ENCODE measurements around the gene SLC46A1. TPM values are rescaled to one million over a fixed set of nuclear protein-coding genes. Genes with fewer than 3 reads are reported as not detected.

Gene SLC46A1
- total and polyA plus RNA-seq, 2 of the 13 experiments (the other 11 are each of a cell fraction or from before 2014, with no cell fraction given), result 19.6 to 22.6 TPM

GRCh38 chr17:28390563-28390962, 15.4 kb downstream of the SLC46A1 start:
- ATAC-seq, result no peak
- Histone ChIP-seq H3K27me3 (ENCODE audit: control insufficient read depth in 1 of 2, insufficient read depth in 2 of 2, low read length in 2 of 2) (no peaks in the 10 kb centered on the region), H3K4me1 (ENCODE audit: insufficient read depth, low read length) (no peaks in the 10 kb centered on the region), H3K27ac (ENCODE audit: extremely low read length, insufficient read depth, low read length) (no peak overlapping the region), H2AFZ (ENCODE audit: low read length) (no peak overlapping the region), H3K36me3 (replicated peaks in 1 of 2; ENCODE audit: control insufficient read depth in 1 of 2, insufficient read depth in 2 of 2, low read length in 2 of 2) (no peaks in the 10 kb centered on the region), H3K9me3 (ENCODE audit: low read length) (no peaks in the 10 kb centered on the region), H3K4me2 (ENCODE audit: low read depth, low read length) (no peak overlapping the region), H4K20me1 (ENCODE audit: insufficient read depth, low read length) (no peaks in the 10 kb centered on the region), H3K4me3 (replicated peaks in 1 of 3; ENCODE audit: insufficient read depth in 1 of 3, low read depth in 2 of 3, low read length in 3 of 3) (no peak overlapping the region), H3K9ac (ENCODE audit: insufficient read depth, low read depth, low read length) (no peak overlapping the region), H3K79me2 (ENCODE audit: insufficient read depth, low read length) (no peaks in the 10 kb centered on the region)
- no peak for DNase-seq (ENCODE audit: low spot score)
- FAIRE-seq, result no peak
- in situ Hi-C loops (cut with HindIII; ENCODE audit: extremely low pct_ligation_motif_present, low pct_unique_long_range_greater_than_20kb), result no loop called here
- intact Hi-C loops (cut with micrococcal nuclease; ENCODE audit: unreplicated experiment), result no loop called here
- ChIA-PET CTCF (ENCODE audit: low intra/inter-chr PET ratio, low total read pairs) (no interaction called here), POLR2A (no interaction called here)
- BruUV-seq (replicated peaks), result no TSS peak
- 94% methylated on average over 2 of the region's 2 CpGs for WGBS (ENCODE audit: low lambda C conversion rate)
- TF ChIP-seq NBN (conservative IDR thresholded peaks at IDR 0.05) (no peak), LRRFIP1 (CRISPR knock-in tag; conservative IDR thresholded peaks at IDR 0.05) (no peak), ZNF256 (CRISPR knock-in tag; conservative IDR thresholded peaks at IDR 0.05) (no peak), ZNF572 (CRISPR knock-in tag; IDR thresholded peaks at IDR 0.05) (no peak), MIXL1 (CRISPR knock-in tag; IDR thresholded peaks at IDR 0.05) (no peak), MTA1 (CRISPR knock-in tag; IDR thresholded peaks at IDR 0.05; ENCODE audit: borderline replicate concordance) (no peak), ZNF329 (CRISPR knock-in tag; IDR thresholded peaks at IDR 0.05; ENCODE audit: low read depth) (no peak), DZIP1 (CRISPR knock-in tag; IDR thresholded peaks at IDR 0.05) (no peak), ZNF639 (CRISPR knock-in tag; conservative IDR thresholded peaks at IDR 0.05) (no peak), ARNT (IDR thresholded peaks at IDR 0.05) (no peak), ZNF614 (CRISPR knock-in tag; IDR thresholded peaks at IDR 0.05; ENCODE audit: borderline replicate concordance) (no peak), KLF12 (CRISPR knock-in tag; IDR thresholded peaks at IDR 0.05; ENCODE audit: borderline replicate concordance) (no peak), ZZZ3 (CRISPR knock-in tag; IDR thresholded peaks at IDR 0.05; ENCODE audit: borderline replicate concordance) (no peak)
